Raji (cell line): ENCODE measurements around the gene TMSB4X.

Source experiments
- POLR2A ChIP-seq: IDR thresholded peaks from 2 replicates; pipeline ENCODE4 v1.6.1; 2011; ENCODE audit warnings: low read depth, low read length, control low read depth; ENCODE audit not compliant: insufficient read depth

The TMSB4X gene

GRCh38 chrX:13007519-13008188 is 32.7 kb downstream of the TMSB4X start:
- no peak for TF ChIP-seq POLR2A

GRCh38 chrX:13008189-13008533 is 33.3 kb downstream of the TMSB4X start:
- no peak for TF ChIP-seq POLR2A

GRCh38 chrX:13008851-13009250 is 33.9 kb downstream of the TMSB4X start:
- no peak for TF ChIP-seq POLR2A

- TF ChIP-seq POLR2A = no peak
These were observed 34.4 kb downstream of the TMSB4X start for GRCh38 chrX:13009273-13009672.

- no peak for TF ChIP-seq POLR2A
These were observed 34.9 kb downstream of the TMSB4X start for GRCh38 chrX:13009844-13010243.

GRCh38 chrX:13010546-13010945 is 35.6 kb downstream of the TMSB4X start:
- no peak for TF ChIP-seq POLR2A

- TF ChIP-seq POLR2A = no peak
These were observed 38.6 kb downstream of the TMSB4X start for GRCh38 chrX:13013363-13014110.

- no peak for TF ChIP-seq POLR2A
These were observed 39.5 kb downstream of the TMSB4X start for GRCh38 chrX:13014111-13015096.

GRCh38 chrX:13015536-13016236 is 40.8 kb downstream of the TMSB4X start:
- no peak for TF ChIP-seq POLR2A

- no peak for TF ChIP-seq POLR2A
These were observed 48.0 kb downstream of the TMSB4X start for GRCh38 chrX:13022926-13023325.

GRCh38 chrX:13023567-13023966 is 48.7 kb downstream of the TMSB4X start:
- no peak for TF ChIP-seq POLR2A

GRCh38 chrX:13023979-13024378 is 49.1 kb downstream of the TMSB4X start:
- TF ChIP-seq POLR2A = no peak

GRCh38 chrX:13024986-13025385 is 50.1 kb downstream of the TMSB4X start:
- no peak for TF ChIP-seq POLR2A
